GM11168 (cell line): ENCODE measurements around the gene FAM20C.
"Not testable (repeated sequence)": the region's sequence is repeated elsewhere in the genome, so short reads cannot be mapped to it uniquely, and the experiment has no call there.

ENCODE experiments used
- in situ Hi-C: fragments of 300-500 bp; cut with MboI; formaldehyde crosslinking; loops from one replicate; pipeline ENCODE4 v1.12.0; 2022; ENCODE audit warnings: low sequenced_read_pairs; ENCODE audit not compliant: unreplicated experiment

Gene FAM20C

GRCh38 chr7:234708-235553 lies 42.6 kb downstream of the FAM20C start:
- in situ Hi-C loops = no loop called here

GRCh38 chr7:235576-236395 lies 43.4 kb downstream of the FAM20C start:
- in situ Hi-C loops = no loop called here

GRCh38 chr7:236967-237366 lies 44.6 kb downstream of the FAM20C start:
- in situ Hi-C loops = no loop called here

- in situ Hi-C loops = no loop called here
These were observed 45.0 kb downstream of the FAM20C start for GRCh38 chr7:237385-237784.

- in situ Hi-C loops = no loop called here
These were observed 47.8 kb downstream of the FAM20C start for GRCh38 chr7:240146-240676.

GRCh38 chr7:240887-241421 lies 48.6 kb downstream of the FAM20C start:
- in situ Hi-C loops = no loop called here

GRCh38 chr7:241513-241912 lies 49.1 kb downstream of the FAM20C start:
- in situ Hi-C loops = no loop called here

GRCh38 chr7:242826-243579 lies 50.6 kb downstream of the FAM20C start:
- in situ Hi-C loops = not testable (repeated sequence)

GRCh38 chr7:243580-243978 lies 51.2 kb downstream of the FAM20C start:
- in situ Hi-C loops = not testable (repeated sequence)

- in situ Hi-C loops = no loop called here
These were observed 52.6 kb downstream of the FAM20C start for GRCh38 chr7:244974-245373.

GRCh38 chr7:245574-246295 lies 53.4 kb downstream of the FAM20C start:
- in situ Hi-C loops = no loop called here

- in situ Hi-C loops = no loop called here
These were observed 54.1 kb downstream of the FAM20C start for GRCh38 chr7:246451-246850.

- in situ Hi-C loops = no loop called here
These were observed 54.8 kb downstream of the FAM20C start for GRCh38 chr7:247181-247580.

GRCh38 chr7:247636-248035 lies 55.3 kb downstream of the FAM20C start:
- in situ Hi-C loops = no loop called here

- in situ Hi-C loops = no loop called here
These were observed 56.5 kb downstream of the FAM20C start for GRCh38 chr7:248732-249435.

- in situ Hi-C loops = no loop called here
These were observed 57.6 kb downstream of the FAM20C start for GRCh38 chr7:249989-250388.

- in situ Hi-C loops = no loop called here
These were observed 58.2 kb downstream of the FAM20C start for GRCh38 chr7:250523-250922.

GRCh38 chr7:251005-251404 lies 58.6 kb downstream of the FAM20C start:
- in situ Hi-C loops = no loop called here
